C4-2B (cell line): ENCODE measurements around the gene NDUFAB1.

Experiments used
- ZFX ChIP-seq: fragments of 450-650 bp; IDR thresholded peaks from 2 replicates; pipeline ENCODE4 v1.6.1; 2017
- TF ChIP-seq, protein P1 (sequence below): fragments of 450-650 bp; conservative IDR thresholded peaks from 2 replicates; pipeline ENCODE4 v1.5.1; 2017; ENCODE audit warnings: mild to moderate bottlenecking

DNA sequence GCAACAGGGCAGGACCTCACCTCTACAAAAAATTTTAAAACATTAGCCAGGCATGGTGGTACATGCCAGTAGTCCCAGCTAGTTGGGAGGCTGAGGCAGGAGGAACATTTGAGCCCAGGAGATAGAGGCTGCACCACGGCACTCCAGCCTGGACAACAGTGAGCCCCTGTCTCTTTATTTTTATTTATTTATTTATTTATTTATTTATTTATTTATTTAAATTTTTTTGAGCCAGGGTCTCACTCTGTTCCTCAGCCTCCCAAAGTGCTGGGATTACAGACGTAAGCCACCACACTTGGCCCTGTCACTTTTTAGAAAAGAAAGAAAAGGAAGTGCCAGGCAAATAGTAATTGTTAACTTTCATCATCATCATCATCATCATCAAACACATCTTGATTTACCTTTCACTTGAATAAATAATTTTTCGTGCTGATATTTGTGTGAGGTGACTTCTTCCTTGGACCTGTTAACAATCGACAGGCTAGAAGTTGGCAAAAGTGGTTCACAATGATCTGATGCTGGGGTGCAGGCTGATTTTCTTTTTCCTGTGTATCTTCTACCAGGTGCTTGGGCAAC lies 38.4 kb upstream of the NDUFAB1 start:
- TF ChIP-seq, protein P1, sequence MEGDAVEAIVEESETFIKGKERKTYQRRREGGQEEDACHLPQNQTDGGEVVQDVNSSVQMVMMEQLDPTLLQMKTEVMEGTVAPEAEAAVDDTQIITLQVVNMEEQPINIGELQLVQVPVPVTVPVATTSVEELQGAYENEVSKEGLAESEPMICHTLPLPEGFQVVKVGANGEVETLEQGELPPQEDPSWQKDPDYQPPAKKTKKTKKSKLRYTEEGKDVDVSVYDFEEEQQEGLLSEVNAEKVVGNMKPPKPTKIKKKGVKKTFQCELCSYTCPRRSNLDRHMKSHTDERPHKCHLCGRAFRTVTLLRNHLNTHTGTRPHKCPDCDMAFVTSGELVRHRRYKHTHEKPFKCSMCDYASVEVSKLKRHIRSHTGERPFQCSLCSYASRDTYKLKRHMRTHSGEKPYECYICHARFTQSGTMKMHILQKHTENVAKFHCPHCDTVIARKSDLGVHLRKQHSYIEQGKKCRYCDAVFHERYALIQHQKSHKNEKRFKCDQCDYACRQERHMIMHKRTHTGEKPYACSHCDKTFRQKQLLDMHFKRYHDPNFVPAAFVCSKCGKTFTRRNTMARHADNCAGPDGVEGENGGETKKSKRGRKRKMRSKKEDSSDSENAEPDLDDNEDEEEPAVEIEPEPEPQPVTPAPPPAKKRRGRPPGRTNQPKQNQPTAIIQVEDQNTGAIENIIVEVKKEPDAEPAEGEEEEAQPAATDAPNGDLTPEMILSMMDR, result no peak
- no peak for TF ChIP-seq ZFX
